Skeletal muscle cell (primary cell): Measurements from ENCODE around the gene EXOC4.

Experiments used
- DNase-seq: peaks from one replicate; pipeline ENCODE4 v3.0.0-alpha.2; 2010; ENCODE audit warnings: low read depth
- H3K4me3 ChIP-seq: 2 replicates; pipeline ENCODE4 v1.5.1; 2011; ENCODE audit warnings: low read depth, mild to moderate bottlenecking, control low read depth, low read length, moderate library complexity

The EXOC4 gene

GRCh38 chr7:133672866-133673265 is 420.0 kb downstream of the EXOC4 start:
- no peak for DNase-seq
- H3K4me3 ChIP-seq: no peak overlapping the region

GRCh38 chr7:133674079-133674763 is 421.3 kb downstream of the EXOC4 start:
- H3K4me3 ChIP-seq: no peak overlapping the region
- no peak for DNase-seq

- H3K4me3 ChIP-seq: no peak overlapping the region
- DNase-seq: no peak
Measured at GRCh38 chr7:133675510-133676218, 422.8 kb downstream of the EXOC4 start.

- H3K4me3 ChIP-seq: no peak overlapping the region
- DNase-seq: no peak
Measured at GRCh38 chr7:133676805-133677370, 424.0 kb downstream of the EXOC4 start.

- H3K4me3 ChIP-seq: no peak overlapping the region
- DNase-seq: no peak
Measured at GRCh38 chr7:133678137-133678814, 425.4 kb downstream of the EXOC4 start.

GRCh38 chr7:133679977-133680376 is 427.1 kb downstream of the EXOC4 start:
- no peak overlapping the region for H3K4me3 ChIP-seq
- DNase-seq: no peak

- DNase-seq: no peak
- no peak overlapping the region for H3K4me3 ChIP-seq
Measured at GRCh38 chr7:133681529-133681928, 428.7 kb downstream of the EXOC4 start.

- DNase-seq: no peak
Measured at GRCh38 chr7:133682364-133683181, 429.7 kb downstream of the EXOC4 start.

GRCh38 chr7:133683182-133683454 is 430.2 kb downstream of the EXOC4 start:
- DNase-seq: no peak

More at GRCh38 chr7:133682364-133683181, 429.7 kb downstream of the EXOC4 start:
- H3K4me3 ChIP-seq: no peak overlapping the region

GRCh38 chr7:133688483-133689239 is 435.8 kb downstream of the EXOC4 start:
- H3K4me3 ChIP-seq: no peak overlapping the region
- peak; percentile 55 for DNase-seq

More at GRCh38 chr7:133683182-133683454, 430.2 kb downstream of the EXOC4 start:
- H3K4me3 ChIP-seq: no peak overlapping the region

GRCh38 chr7:133690740-133691139 is 437.9 kb downstream of the EXOC4 start:
- DNase-seq: no peak
- no peak overlapping the region for H3K4me3 ChIP-seq

GRCh38 chr7:133691727-133692610 is 439.1 kb downstream of the EXOC4 start:
- peak; percentile 72 for DNase-seq
- no peak overlapping the region for H3K4me3 ChIP-seq

GRCh38 chr7:133693281-133693680 is 440.4 kb downstream of the EXOC4 start:
- no peak overlapping the region for H3K4me3 ChIP-seq

GRCh38 chr7:133696056-133696455 is 443.2 kb downstream of the EXOC4 start:
- H3K4me3 ChIP-seq: no peak overlapping the region
- no peak for DNase-seq

More at GRCh38 chr7:133693281-133693680, 440.4 kb downstream of the EXOC4 start:
- no peak for DNase-seq

- no peak overlapping the region for H3K4me3 ChIP-seq
- DNase-seq: no peak
Measured at GRCh38 chr7:133697585-133697984, 444.7 kb downstream of the EXOC4 start.

- no peak overlapping the region for H3K4me3 ChIP-seq
- no peak for DNase-seq
Measured at GRCh38 chr7:133698127-133698526, 445.2 kb downstream of the EXOC4 start.

- no peak overlapping the region for H3K4me3 ChIP-seq
- DNase-seq: no peak
Measured at GRCh38 chr7:133699386-133699785, 446.5 kb downstream of the EXOC4 start.

- DNase-seq: no peak
- H3K4me3 ChIP-seq: no peak overlapping the region
Measured at GRCh38 chr7:133702078-133702477, 449.2 kb downstream of the EXOC4 start.
